ENCODE measurements around the gene ESRP2.

GRCh38 chr16:68217506-68217905 lies 18.4 kb downstream of the ESRP2 start:
- TF ChIP-seq CTCF (conservative IDR thresholded peaks at IDR 0.05), result no peak
- no peak for TF ChIP-seq ZFX (IDR thresholded peaks at IDR 0.05)
